Measurements from ENCODE around the gene CLDN14. TPM values are rescaled to one million over a fixed set of nuclear protein-coding genes. Genes with fewer than 3 reads are reported as not detected.

CLDN14 gene
- total and polyA plus RNA-seq, 2 experiments from 2014 or later, result not detected

DNA sequence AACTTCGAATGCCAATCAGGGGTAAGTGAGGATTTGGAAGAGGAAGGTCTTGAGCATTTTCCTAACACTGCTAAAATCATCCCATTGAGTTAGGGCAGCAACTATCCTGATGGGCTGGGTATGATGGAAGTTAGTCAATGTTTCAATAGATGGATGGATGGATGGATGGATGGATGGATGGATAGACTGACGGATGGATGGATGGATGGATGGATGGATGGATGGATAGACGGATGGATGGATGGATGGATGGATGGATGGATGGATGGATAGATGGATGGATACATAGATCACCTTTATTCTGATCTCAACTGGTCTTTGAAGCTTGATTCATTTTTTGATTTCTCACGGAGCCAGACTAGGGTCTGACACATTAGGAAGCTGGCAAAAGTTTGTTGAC lies 2.3 kb upstream of the CLDN14 start:
- Histone ChIP-seq H3F3A (replicated peaks; ENCODE audit: low read depth) (no peaks in the 10 kb centered on the region), H3K27ac (ENCODE audit: low read depth) (no peak overlapping the region), H3K79me2 (replicated peaks; ENCODE audit: insufficient read depth) (no peaks in the 10 kb centered on the region), H3K4me1 (ENCODE audit: insufficient read depth) (no peaks in the 10 kb centered on the region), H2AFZ (no peak overlapping the region), H4K20me1 (replicated peaks; ENCODE audit: insufficient read depth) (no peaks in the 10 kb centered on the region), H3K36me3 (ENCODE audit: insufficient read depth) (no peaks in the 10 kb centered on the region), H3K27me3 (ENCODE audit: insufficient read depth) (no peaks in the 10 kb centered on the region), H3K9me2 (ENCODE audit: insufficient read depth) (no peaks in the 10 kb centered on the region), H3K4me3 (no peak overlapping the region), H3K4me2 (no peak overlapping the region)
- H3K27me3 Mint-ChIP-seq (ENCODE audit: insufficient read depth, low read depth, poor library complexity), result peaks cover 5% of the 10 kb centered on the region
- no peak for TF ChIP-seq CTCF (conservative IDR thresholded peaks at IDR 0.05; ENCODE audit: low read depth in 2 of 2)
- TF ChIP-seq ZNF114 (CRISPR knock-in tag; IDR thresholded peaks at IDR 0.05), result no peak
- TF ChIP-seq POLR2AphosphoS5 (IDR thresholded peaks at IDR 0.05; ENCODE audit: low read depth), result no peak
- TF ChIP-seq JUNB (IDR thresholded peaks at IDR 0.05; ENCODE audit: unreplicated experiment), result no peak
- TF ChIP-seq EZH2phosphoT487 (IDR thresholded peaks at IDR 0.05; ENCODE audit: unreplicated experiment), result no peak
- TF ChIP-seq ZNF331 (CRISPR knock-in tag; IDR thresholded peaks at IDR 0.05; ENCODE audit: low read depth), result no peak
- TF ChIP-seq NANOG (IDR thresholded peaks at IDR 0.05; ENCODE audit: borderline replicate concordance), result no peak
- TF ChIP-seq STAT1 (IDR thresholded peaks at IDR 0.05; ENCODE audit: unreplicated experiment), result no peak
- TF ChIP-seq, protein P1, sequence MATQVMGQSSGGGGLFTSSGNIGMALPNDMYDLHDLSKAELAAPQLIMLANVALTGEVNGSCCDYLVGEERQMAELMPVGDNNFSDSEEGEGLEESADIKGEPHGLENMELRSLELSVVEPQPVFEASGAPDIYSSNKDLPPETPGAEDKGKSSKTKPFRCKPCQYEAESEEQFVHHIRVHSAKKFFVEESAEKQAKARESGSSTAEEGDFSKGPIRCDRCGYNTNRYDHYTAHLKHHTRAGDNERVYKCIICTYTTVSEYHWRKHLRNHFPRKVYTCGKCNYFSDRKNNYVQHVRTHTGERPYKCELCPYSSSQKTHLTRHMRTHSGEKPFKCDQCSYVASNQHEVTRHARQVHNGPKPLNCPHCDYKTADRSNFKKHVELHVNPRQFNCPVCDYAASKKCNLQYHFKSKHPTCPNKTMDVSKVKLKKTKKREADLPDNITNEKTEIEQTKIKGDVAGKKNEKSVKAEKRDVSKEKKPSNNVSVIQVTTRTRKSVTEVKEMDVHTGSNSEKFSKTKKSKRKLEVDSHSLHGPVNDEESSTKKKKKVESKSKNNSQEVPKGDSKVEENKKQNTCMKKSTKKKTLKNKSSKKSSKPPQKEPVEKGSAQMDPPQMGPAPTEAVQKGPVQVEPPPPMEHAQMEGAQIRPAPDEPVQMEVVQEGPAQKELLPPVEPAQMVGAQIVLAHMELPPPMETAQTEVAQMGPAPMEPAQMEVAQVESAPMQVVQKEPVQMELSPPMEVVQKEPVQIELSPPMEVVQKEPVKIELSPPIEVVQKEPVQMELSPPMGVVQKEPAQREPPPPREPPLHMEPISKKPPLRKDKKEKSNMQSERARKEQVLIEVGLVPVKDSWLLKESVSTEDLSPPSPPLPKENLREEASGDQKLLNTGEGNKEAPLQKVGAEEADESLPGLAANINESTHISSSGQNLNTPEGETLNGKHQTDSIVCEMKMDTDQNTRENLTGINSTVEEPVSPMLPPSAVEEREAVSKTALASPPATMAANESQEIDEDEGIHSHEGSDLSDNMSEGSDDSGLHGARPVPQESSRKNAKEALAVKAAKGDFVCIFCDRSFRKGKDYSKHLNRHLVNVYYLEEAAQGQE (IDR thresholded peaks at IDR 0.05; ENCODE audit: unreplicated experiment), result no peak
- no peak for TF ChIP-seq EZH2 (IDR thresholded peaks at IDR 0.05; ENCODE audit: low read depth, unreplicated experiment)
- TF ChIP-seq ZNF462 (CRISPR knock-in tag; IDR thresholded peaks at IDR 0.05), result no peak
- no peak for TF ChIP-seq CREB1 (CRISPR knock-in tag; IDR thresholded peaks at IDR 0.05; ENCODE audit: low read depth)
- TF ChIP-seq ETS1 (IDR thresholded peaks at IDR 0.05), result no peak
- H3K4me1 Mint-ChIP-seq, result no peaks in the 10 kb centered on the region; the same call in 2 of the 3 replicates
- no peak overlapping the region for H3K4me3 Mint-ChIP-seq
- H3K36me3 Mint-ChIP-seq (ENCODE audit: low read depth), result no peaks in the 10 kb centered on the region
- ATAC-seq (no peak), DNase-seq (ENCODE audit: low spot score) (no peak)
- H3K9me3 Mint-ChIP-seq, result no peaks in the 10 kb centered on the region
- H3K27ac Mint-ChIP-seq, result no peak overlapping the region
